Inferior parietal cortex (tissue), 1 donor: ENCODE data around the gene PATJ.
"Not testable (repeated sequence)": the region's sequence is repeated elsewhere in the genome, so short reads cannot be mapped to it uniquely, and the experiment has no call there.

Source experiments
- DNase-seq: peaks from one replicate; pipeline ENCODE4 v3.0.0-alpha.2; 2016; ENCODE audit errors: extremely low spot score

Gene PATJ

GRCh38 chr1:61942856-61943255 lies 200.6 kb downstream of the PATJ start:
- DNase-seq, result no peak

GRCh38 chr1:61948685-61949084 lies 206.4 kb downstream of the PATJ start:
- not testable (repeated sequence) for DNase-seq

GRCh38 chr1:61950418-61950817 lies 208.1 kb downstream of the PATJ start:
- DNase-seq, result no peak

- no peak for DNase-seq
Observed at GRCh38 chr1:61951731-61952580, 209.7 kb downstream of the PATJ start.

- DNase-seq, result no peak
Observed at GRCh38 chr1:61952675-61953074, 210.4 kb downstream of the PATJ start.

- DNase-seq, result no peak
Observed at GRCh38 chr1:61953076-61953789, 211.0 kb downstream of the PATJ start.

- no peak for DNase-seq
Observed at GRCh38 chr1:61953790-61954150, 211.5 kb downstream of the PATJ start.

- DNase-seq, result no peak
Observed at GRCh38 chr1:61955261-61955660, 213.0 kb downstream of the PATJ start.

- DNase-seq, result no peak
Observed at GRCh38 chr1:61956016-61956645, 213.9 kb downstream of the PATJ start.

GRCh38 chr1:61956784-61957183 lies 214.5 kb downstream of the PATJ start:
- no peak for DNase-seq

- no peak for DNase-seq
Observed at GRCh38 chr1:61961009-61961408, 218.7 kb downstream of the PATJ start.

GRCh38 chr1:61962631-61963030 lies 220.4 kb downstream of the PATJ start:
- DNase-seq, result no peak

- not testable (repeated sequence) for DNase-seq
Observed at GRCh38 chr1:61966450-61967225, 224.4 kb downstream of the PATJ start.

- no peak for DNase-seq
Observed at GRCh38 chr1:61967750-61968149, 225.5 kb downstream of the PATJ start.

GRCh38 chr1:61968869-61969268 lies 226.6 kb downstream of the PATJ start:
- no peak for DNase-seq

- no peak for DNase-seq
Observed at GRCh38 chr1:61973100-61973837, 231.0 kb downstream of the PATJ start.

GRCh38 chr1:61975638-61976037 lies 233.4 kb downstream of the PATJ start:
- DNase-seq, result no peak

- no peak for DNase-seq
Observed at GRCh38 chr1:61976566-61976965, 234.3 kb downstream of the PATJ start.

- no peak for DNase-seq
Observed at GRCh38 chr1:61978796-61979195, 236.5 kb downstream of the PATJ start.

GRCh38 chr1:61979729-61980128 lies 237.4 kb downstream of the PATJ start:
- no peak for DNase-seq

GRCh38 chr1:61980561-61980960 lies 238.3 kb downstream of the PATJ start:
- no peak for DNase-seq
